NT2/D1 (cell line): ENCODE measurements around the gene OR7G3.
A peak's percentile ranks its signal among the peaks of the same experiment; 100 is the strongest.

Source experiments
- DNase-seq: peaks from one replicate; pipeline ENCODE4 v3.0.0-alpha.2; 2011; ENCODE audit warnings: low read depth, low spot score
- H3K27me3 ChIP-seq: 2 replicates; pipeline ENCODE4 v1.6.0; 2011; ENCODE audit warnings: mild to moderate bottlenecking; ENCODE audit not compliant: insufficient read length, insufficient read depth
- H3K36me3 ChIP-seq: 2 replicates; pipeline ENCODE4 v1.6.1; 2011; ENCODE audit warnings: mild to moderate bottlenecking, low read length, mixed read lengths; ENCODE audit not compliant: insufficient read depth, insufficient read length
- H3K4me1 ChIP-seq: 2 replicates; pipeline ENCODE4 v1.5.1; 2011; ENCODE audit not compliant: insufficient read depth, insufficient read length
- H3K4me3 ChIP-seq: 2 replicates; pipeline ENCODE4 v1.5.1; 2011; ENCODE audit warnings: low read depth; ENCODE audit not compliant: insufficient read length
- H3K9ac ChIP-seq: 2 replicates; pipeline ENCODE4 v1.6.0; 2011; ENCODE audit warnings: low read depth; ENCODE audit not compliant: insufficient read length
- H3K9me3 ChIP-seq: 2 replicates; pipeline ENCODE4 v1.5.1; 2011; ENCODE audit warnings: mild to moderate bottlenecking, low read length; ENCODE audit not compliant: insufficient read depth
- SUZ12 ChIP-seq: IDR thresholded peaks from 2 replicates; pipeline ENCODE4 v1.6.1; 2011; ENCODE audit not compliant: insufficient read length, insufficient read depth; ENCODE audit errors: extremely low read depth
- YY1 ChIP-seq: IDR thresholded peaks from 2 replicates; pipeline ENCODE4 v1.6.1; 2011; ENCODE audit not compliant: insufficient read length, insufficient read depth
- ZNF274 ChIP-seq: IDR thresholded peaks from 2 replicates; pipeline ENCODE4 v1.6.1; 2011; ENCODE audit warnings: mild to moderate bottlenecking, low read depth, low read length

Gene OR7G3

DNA sequence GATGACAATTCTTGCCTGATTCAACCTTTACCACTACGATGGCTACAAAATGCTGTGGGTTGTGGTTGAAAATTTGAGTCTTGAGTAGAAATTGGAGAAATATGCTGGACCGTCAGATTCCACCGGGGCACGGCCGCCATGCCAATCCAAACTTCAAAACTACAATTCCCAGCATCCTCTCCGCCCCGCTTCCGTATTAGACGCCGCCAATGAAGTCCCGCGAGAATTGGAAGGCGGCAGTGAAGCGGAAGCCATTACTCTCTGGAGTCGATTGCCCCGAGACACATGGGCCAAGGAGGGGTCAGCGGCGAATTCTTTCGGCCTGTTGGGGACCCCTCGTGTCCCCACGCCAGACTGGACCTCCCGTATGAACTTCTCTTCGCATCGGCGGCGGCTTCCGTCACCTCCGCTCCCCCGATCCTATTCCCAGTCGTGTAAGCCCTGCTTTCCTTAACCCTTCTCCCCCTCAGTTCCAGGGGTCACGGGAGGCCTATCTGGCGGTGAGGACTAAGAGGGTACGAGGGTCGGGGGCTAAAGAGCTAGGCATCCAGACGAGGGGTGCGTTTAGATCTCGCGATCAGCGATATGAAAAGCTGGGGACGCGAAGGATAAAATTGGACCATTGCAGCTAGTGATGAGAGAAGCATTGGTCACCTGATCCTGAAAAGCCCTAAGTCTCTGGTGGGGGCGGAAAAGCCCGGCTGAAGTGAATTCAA, 13.6 kb upstream of the OR7G3 start, which contains the start of gene ZNF317:
Gene ZNF317 (plus strand): TSS at position 239 of the 716 bp plus-strand sequence. CDS start 15,620 bp downstream, outside the sequence.
- peaks cover 27% of the 10 kb centered on the region for H3K9me3 ChIP-seq
- peak within 1 kb of the TSS; percentile 99 for H3K9ac ChIP-seq
- H3K27me3 ChIP-seq, result no peaks in the 10 kb centered on the region
- TF ChIP-seq YY1 (peak; percentile 83), SUZ12 (no peak), ZNF274 (no peak)
- DNase-seq, result peak; percentile 89
- peak within 1 kb of the TSS; percentile 97 for H3K4me3 ChIP-seq
- no peaks in the 10 kb centered on the region for H3K4me1 ChIP-seq
- peaks cover 26% of the 10 kb centered on the region for H3K36me3 ChIP-seq

DNA sequence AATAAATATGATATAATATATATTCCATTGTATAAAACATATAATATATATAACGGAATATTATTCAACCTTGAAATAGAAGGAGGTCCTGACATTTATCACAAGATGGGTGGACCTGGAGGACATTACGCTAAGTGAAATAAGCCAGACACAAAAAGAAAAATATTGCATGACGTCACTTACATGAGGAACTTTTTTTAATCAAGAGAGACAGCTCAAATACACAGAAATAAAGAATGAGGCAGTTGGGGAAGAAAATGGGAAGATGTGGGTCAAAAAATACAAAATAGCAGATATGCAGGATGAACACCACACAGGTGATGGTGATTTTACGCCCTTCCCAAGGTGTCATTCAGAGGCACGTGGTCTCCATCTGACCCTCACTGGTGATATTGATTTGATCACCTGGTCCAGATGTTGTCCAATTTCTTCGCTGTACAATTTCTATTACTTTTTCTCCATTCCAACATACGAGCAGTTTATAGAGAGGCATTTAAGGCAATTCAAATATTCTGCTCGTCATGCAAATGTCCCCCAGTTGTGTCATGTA, 12.9 kb upstream of the OR7G3 start:
- peaks cover 20% of the 10 kb centered on the region for H3K36me3 ChIP-seq
- H3K4me1 ChIP-seq, result no peaks in the 10 kb centered on the region
- peaks cover 21% of the 10 kb centered on the region for H3K9me3 ChIP-seq
- peak overlapping the region; percentile 99 for H3K9ac ChIP-seq
- TF ChIP-seq YY1 (no peak), SUZ12 (no peak), ZNF274 (no peak)
- no peak for DNase-seq
- no peaks in the 10 kb centered on the region for H3K27me3 ChIP-seq
- peak overlapping the region; percentile 97 for H3K4me3 ChIP-seq

DNA sequence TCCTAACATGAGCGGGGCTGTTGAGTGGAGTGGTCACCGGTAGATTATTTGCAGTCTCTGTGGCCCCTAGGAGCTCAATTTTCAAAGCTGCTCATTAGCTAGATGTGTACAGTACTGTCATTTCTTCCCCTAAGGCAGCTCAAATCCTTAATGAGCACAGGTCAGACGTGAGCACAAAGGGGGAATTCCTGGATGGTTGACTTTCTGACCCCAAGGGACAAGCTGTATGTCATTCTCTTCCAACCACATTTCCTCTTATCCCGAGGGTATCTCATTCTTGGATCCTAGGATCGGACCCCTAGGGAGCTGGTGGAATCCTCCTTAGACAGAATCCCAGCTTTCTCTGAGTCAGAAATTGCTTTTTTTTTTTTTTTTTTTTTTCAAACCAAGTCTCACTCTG, 5.7 kb upstream of the OR7G3 start:
- Histone ChIP-seq H3K9ac (no peak overlapping the region), H3K27me3 (no peaks in the 10 kb centered on the region), H3K9me3 (no peaks in the 10 kb centered on the region), H3K4me3 (no peak overlapping the region), H3K36me3 (no peaks in the 10 kb centered on the region), H3K4me1 (no peaks in the 10 kb centered on the region)
- no peak for DNase-seq
- TF ChIP-seq YY1 (no peak), ZNF274 (no peak), SUZ12 (no peak)

DNA sequence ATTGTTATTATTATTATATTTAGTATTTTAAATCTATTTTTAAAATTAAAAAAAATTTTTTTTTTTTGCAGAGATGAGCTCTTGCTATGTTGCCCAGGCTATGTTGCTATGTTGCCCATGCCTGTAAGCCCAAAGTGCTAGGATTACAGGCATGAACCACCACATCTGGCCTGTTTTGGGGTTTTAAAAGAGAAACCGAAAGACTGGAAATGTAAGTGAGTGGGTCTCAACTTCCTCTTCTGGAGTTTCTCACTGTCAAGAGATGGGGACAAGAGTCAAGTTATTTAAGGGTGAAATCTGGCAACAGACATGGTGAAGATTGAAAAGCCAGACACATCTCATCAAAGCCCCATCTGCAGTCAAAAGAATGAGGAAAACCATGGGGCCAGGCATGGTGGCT, 4.2 kb upstream of the OR7G3 start:
- DNase-seq, result no peak
- Histone ChIP-seq H3K9me3 (no peaks in the 10 kb centered on the region), H3K4me3 (no peak overlapping the region), H3K27me3 (no peaks in the 10 kb centered on the region), H3K4me1 (no peaks in the 10 kb centered on the region), H3K9ac (no peak overlapping the region), H3K36me3 (no peaks in the 10 kb centered on the region)
- TF ChIP-seq SUZ12, result no peak
- no peak for TF ChIP-seq YY1
- TF ChIP-seq ZNF274, result no peak

DNA sequence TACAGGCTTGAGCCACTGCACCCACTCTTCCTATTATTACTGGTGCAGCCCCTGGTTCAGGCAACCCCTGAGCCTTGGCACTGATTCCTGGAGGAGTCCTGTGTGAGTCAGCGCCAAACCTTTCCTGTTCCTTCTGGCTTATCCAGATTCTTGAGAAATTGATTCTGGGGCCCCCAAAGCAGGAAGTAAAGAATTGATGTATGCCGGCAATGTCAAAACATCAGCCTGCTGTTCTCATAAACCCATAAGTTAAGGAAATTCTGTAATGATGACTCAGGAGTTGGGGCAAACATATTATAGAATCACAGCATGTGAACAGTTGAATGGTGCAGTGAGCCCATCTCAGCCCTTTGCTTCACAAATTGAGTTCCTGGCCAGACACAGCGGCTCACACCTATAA, 1.4 kb upstream of the OR7G3 start:
- no peaks in the 10 kb centered on the region for H3K9me3 ChIP-seq
- TF ChIP-seq SUZ12 (no peak), ZNF274 (no peak), YY1 (no peak)
- DNase-seq, result no peak

DNA sequence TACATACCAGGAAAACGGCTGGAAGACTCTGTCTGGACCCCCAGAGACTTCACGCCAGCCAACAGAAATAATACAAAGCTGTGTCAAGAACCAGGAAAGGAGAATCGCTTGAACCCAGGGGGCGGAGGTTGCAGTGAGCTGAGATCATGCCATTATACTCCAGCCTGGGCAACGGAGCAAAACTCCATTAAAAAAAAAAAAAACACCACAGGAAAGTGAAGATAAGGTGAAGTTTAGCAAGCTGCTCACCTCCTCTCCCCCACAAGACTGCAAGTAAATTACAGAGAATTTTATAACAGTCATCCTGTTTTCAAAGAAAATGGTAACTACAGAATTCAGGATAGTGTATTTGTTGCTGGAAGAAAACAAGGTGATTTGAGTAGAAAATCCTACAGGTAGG, 10.2 kb downstream of the OR7G3 start:
- H3K4me3 ChIP-seq, result no peak overlapping the region
- TF ChIP-seq ZNF274, result no peak
- no peak for TF ChIP-seq SUZ12
- no peak for TF ChIP-seq YY1
- H3K4me1 ChIP-seq, result no peaks in the 10 kb centered on the region
- H3K27me3 ChIP-seq, result no peaks in the 10 kb centered on the region
- no peak for DNase-seq
- H3K36me3 ChIP-seq, result no peaks in the 10 kb centered on the region
- H3K9me3 ChIP-seq, result no peaks in the 10 kb centered on the region
- no peak overlapping the region for H3K9ac ChIP-seq

More for the DNA sequence above, 1.4 kb upstream of the OR7G3 start:
- no peak overlapping the region for H3K4me3 ChIP-seq
- no peaks in the 10 kb centered on the region for H3K36me3 ChIP-seq
- no peaks in the 10 kb centered on the region for H3K27me3 ChIP-seq
- no peaks in the 10 kb centered on the region for H3K4me1 ChIP-seq
- H3K9ac ChIP-seq, result no peak overlapping the region

DNA sequence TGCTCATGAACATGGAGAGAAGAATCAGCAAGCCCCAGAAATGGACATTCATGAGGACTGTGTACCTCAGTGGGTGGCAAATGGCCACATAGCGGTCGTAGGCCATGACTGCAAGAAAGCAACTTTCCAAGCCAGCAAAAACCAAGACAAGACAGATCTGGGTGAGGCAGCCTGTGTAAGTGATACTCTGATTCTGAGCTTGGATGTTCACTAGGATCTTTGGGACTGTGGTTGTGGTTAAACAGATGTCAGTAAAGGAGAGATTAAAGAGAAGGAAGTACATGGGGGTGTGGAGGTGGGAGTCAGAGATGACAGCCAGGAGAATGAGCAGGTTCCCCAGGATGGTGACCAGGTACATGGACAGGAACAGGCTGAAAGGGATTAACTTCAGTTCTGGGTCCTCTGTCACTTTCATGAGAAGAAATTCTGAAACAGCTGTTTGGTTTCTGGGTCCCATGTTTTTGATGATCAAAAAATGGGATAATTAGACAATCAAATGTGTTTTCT, 11.4 kb downstream of the OR7G3 start, which contains the start of gene OR7G1:
Gene OR7G1 (minus strand): TSS at position 457 of the 507 bp plus-strand sequence. CDS start 0 bp downstream, at position 457.
- Histone ChIP-seq H3K9me3 (no peaks in the 10 kb centered on the region), H3K9ac (no peak within 1 kb of the TSS), H3K27me3 (no peaks in the 10 kb centered on the region), H3K4me3 (no peak within 1 kb of the TSS), H3K36me3 (no peaks in the 10 kb centered on the region), H3K4me1 (no peaks in the 10 kb centered on the region)
- TF ChIP-seq YY1 (no peak), ZNF274 (no peak), SUZ12 (no peak)
- no peak for DNase-seq
